Measurements from ENCODE around the gene RPAP3.

RPAP3 gene

GRCh38 chr12:47717443-47718193 lies 11.8 kb upstream of the RPAP3 start:
- Histone ChIP-seq H3F3A (ENCODE audit: low read depth) (no peaks in the 10 kb centered on the region), H3K9me2 (replicated peaks; ENCODE audit: low read depth, low read length) (no peaks in the 10 kb centered on the region), H4K20me1 (ENCODE audit: insufficient read depth, low read length, poor library complexity, severe bottlenecking) (no peaks in the 10 kb centered on the region), H3K79me2 (ENCODE audit: insufficient read depth, low read length) (no peaks in the 10 kb centered on the region), H3K4me1 (ENCODE audit: insufficient read depth, low read length, poor library complexity, severe bottlenecking) (peaks cover 25% of the 10 kb centered on the region), H3K27me3 (ENCODE audit: insufficient read depth, low read length, poor library complexity, severe bottlenecking) (no peaks in the 10 kb centered on the region), H3K9me3 (ENCODE audit: insufficient read depth, low read depth, low read length) (no peaks in the 10 kb centered on the region), H3K36me3 (ENCODE audit: insufficient read depth, low read length) (no peaks in the 10 kb centered on the region), H3K4me2 (ENCODE audit: low read depth, low read length, poor library complexity, severe bottlenecking) (peak overlapping the region; percentile 39), H2AFZ (ENCODE audit: low read length) (no peak overlapping the region; the same call in 1 of the 2 replicates), H3K9ac (ENCODE audit: low read depth, low read length, poor library complexity, severe bottlenecking) (peak overlapping the region; percentile 19), H3K4me3 (ENCODE audit: low read length, poor library complexity, severe bottlenecking) (no peak overlapping the region)
- TF ChIP-seq EZH2phosphoT487 (IDR thresholded peaks at IDR 0.05; ENCODE audit: borderline replicate concordance) (no peak), CTCF (conservative IDR thresholded peaks at IDR 0.05; ENCODE audit: low read length) (peak; percentile 86)

- Histone ChIP-seq H3K36me3 (ENCODE audit: insufficient read depth, low read length) (no peaks in the 10 kb centered on the region), H3K27me3 (ENCODE audit: insufficient read depth, low read length, poor library complexity, severe bottlenecking) (no peaks in the 10 kb centered on the region), H3K4me2 (ENCODE audit: low read depth, low read length, poor library complexity, severe bottlenecking) (no peak overlapping the region), H2AFZ (ENCODE audit: low read length) (no peak overlapping the region), H3K9me3 (ENCODE audit: insufficient read depth, low read depth, low read length) (no peaks in the 10 kb centered on the region), H3K9me2 (replicated peaks; ENCODE audit: low read depth, low read length) (no peaks in the 10 kb centered on the region), H3K4me3 (ENCODE audit: low read length, poor library complexity, severe bottlenecking) (no peak overlapping the region), H3K79me2 (ENCODE audit: insufficient read depth, low read length) (no peaks in the 10 kb centered on the region), H3F3A (ENCODE audit: low read depth) (no peaks in the 10 kb centered on the region), H3K9ac (ENCODE audit: low read depth, low read length, poor library complexity, severe bottlenecking) (no peak overlapping the region), H4K20me1 (ENCODE audit: insufficient read depth, low read length, poor library complexity, severe bottlenecking) (no peaks in the 10 kb centered on the region), H3K4me1 (ENCODE audit: insufficient read depth, low read length, poor library complexity, severe bottlenecking) (peaks cover 20% of the 10 kb centered on the region)
- no peak for TF ChIP-seq CTCF (conservative IDR thresholded peaks at IDR 0.05; ENCODE audit: low read length)
- no peak for TF ChIP-seq EZH2phosphoT487 (IDR thresholded peaks at IDR 0.05; ENCODE audit: borderline replicate concordance)
These were observed 11.2 kb upstream of the RPAP3 start for GRCh38 chr12:47717046-47717442.

- Histone ChIP-seq H3K27me3 (ENCODE audit: insufficient read depth, low read length, poor library complexity, severe bottlenecking) (no peaks in the 10 kb centered on the region), H3K4me1 (ENCODE audit: insufficient read depth, low read length, poor library complexity, severe bottlenecking) (peaks cover 11% of the 10 kb centered on the region), H3K4me3 (ENCODE audit: low read length, poor library complexity, severe bottlenecking) (no peak overlapping the region), H3K4me2 (ENCODE audit: low read depth, low read length, poor library complexity, severe bottlenecking) (no peak overlapping the region), H3K9me2 (replicated peaks; ENCODE audit: low read depth, low read length) (no peaks in the 10 kb centered on the region), H3K9me3 (ENCODE audit: insufficient read depth, low read depth, low read length) (no peaks in the 10 kb centered on the region), H2AFZ (ENCODE audit: low read length) (no peak overlapping the region), H4K20me1 (ENCODE audit: insufficient read depth, low read length, poor library complexity, severe bottlenecking) (no peaks in the 10 kb centered on the region), H3K36me3 (ENCODE audit: insufficient read depth, low read length) (no peaks in the 10 kb centered on the region), H3K9ac (ENCODE audit: low read depth, low read length, poor library complexity, severe bottlenecking) (no peak overlapping the region), H3F3A (ENCODE audit: low read depth) (no peaks in the 10 kb centered on the region), H3K79me2 (ENCODE audit: insufficient read depth, low read length) (no peaks in the 10 kb centered on the region)
- TF ChIP-seq CTCF (conservative IDR thresholded peaks at IDR 0.05; ENCODE audit: low read length) (no peak), EZH2phosphoT487 (IDR thresholded peaks at IDR 0.05; ENCODE audit: borderline replicate concordance) (no peak)
These were observed 10.2 kb upstream of the RPAP3 start for GRCh38 chr12:47715877-47716548.
